Thoracic aorta (tissue), 2 donors: ENCODE measurements around the gene MRPS35. TPM values are rescaled to one million over a fixed set of nuclear protein-coding genes. Genes with fewer than 3 reads are reported as not detected.

Experiments used
- ATAC-seq: fragments of 150-250 bp; one replicate; pipeline ENCODE4 v1.8.0; 2017; ENCODE audit warnings: low read depth; ENCODE audit not compliant: insufficient number of reproducible peaks, low FRiP score
- DNase-seq: peaks from one replicate; pipeline ENCODE4 v3.0.0-alpha.2; 2020; ENCODE audit warnings: low spot score
- H3K27ac ChIP-seq, 2 donors: fragments of 200-600 bp; sonication (generic); 1 replicate in 1 of 2; 2 replicates in 1 of 2; pipeline ENCODE4 v1.5.1; 2016; ENCODE audit warnings: mild to moderate bottlenecking in 2 of 2, moderate library complexity in 2 of 2
- H3K27me3 ChIP-seq: fragments of 200-600 bp; sonication (generic); replicated peaks from 2 replicates; pipeline ENCODE4 v1.6.0; 2016; ENCODE audit warnings: mild to moderate bottlenecking; ENCODE audit not compliant: insufficient read depth
- H3K36me3 ChIP-seq: fragments of 200-600 bp; sonication (generic); one replicate; pipeline ENCODE4 v1.5.1; 2016
- H3K4me1 ChIP-seq, 2 donors: fragments of 200-600 bp; sonication (generic); 1 replicate in 1 of 2; 2 replicates in 1 of 2; pipeline versions ENCODE4 v1.5.1 to v1.6.0; 2016; ENCODE audit warnings: low read depth in 2 of 2, mild to moderate bottlenecking in 1 of 2; ENCODE audit not compliant: control insufficient read depth in 1 of 2
- H3K4me3 ChIP-seq: fragments of 200-600 bp; sonication (generic); 2 replicates; pipeline ENCODE4 v1.5.1; 2016; ENCODE audit warnings: mild to moderate bottlenecking
- H3K9me3 ChIP-seq: fragments of 200-600 bp; sonication (generic); 2 replicates; pipeline ENCODE4 v1.5.1; 2016
- CTCF ChIP-seq: fragments of 200-600 bp; sonication (generic); IDR thresholded peaks from one replicate; pipeline ENCODE4 v1.5.1; 2019; ENCODE audit warnings: antibody characterized with exemption
- total RNA-seq, 2 donors: library from RNA; depleted of rRNA; stranded (reverse); fragments of >200 nt; gene quantifications; one replicate each; pipeline versions ENCODE4 v1.1.0 to v1.2.3, GENCODE V29; 2016

Gene MRPS35
- total RNA-seq, 2 donors from 2014 or later = 32.7 to 55.9 TPM

GRCh38 chr12:27790179-27790578 lies 79.5 kb downstream of the MRPS35 start:
- Histone ChIP-seq H3K9me3 (no peaks in the 10 kb centered on the region), H3K36me3 (peaks cover 17% of the 10 kb centered on the region), H3K4me3 (no peak overlapping the region), H3K4me1 (peaks cover 24 to 56% of the 10 kb centered on the region in 2 donors), H3K27me3 (no peaks in the 10 kb centered on the region), H3K27ac (no peak overlapping the region)
- no peak for ATAC-seq
- DNase-seq = no peak
- no peak for TF ChIP-seq CTCF

GRCh38 chr12:27794818-27795584 lies 84.4 kb downstream of the MRPS35 start:
- DNase-seq (no peak), ATAC-seq (no peak)
- Histone ChIP-seq H3K36me3 (peaks cover 53% of the 10 kb centered on the region), H3K27ac (peak overlapping the region; percentile 34 to 42), H3K27me3 (no peaks in the 10 kb centered on the region), H3K4me1 (peaks cover 4 to 12% of the 10 kb centered on the region in 2 donors), H3K4me3 (no peak overlapping the region), H3K9me3 (no peaks in the 10 kb centered on the region)
- TF ChIP-seq CTCF = no peak

GRCh38 chr12:27796128-27796527 lies 85.5 kb downstream of the MRPS35 start:
- DNase-seq = no peak
- Histone ChIP-seq H3K27me3 (no peaks in the 10 kb centered on the region), H3K9me3 (no peaks in the 10 kb centered on the region), H3K4me3 (no peak overlapping the region), H3K4me1 (peaks cover 4 to 5% of the 10 kb centered on the region in 2 donors), H3K27ac (peak overlapping the region in 1 of 2 donors; percentile 42), H3K36me3 (peaks cover 60% of the 10 kb centered on the region)
- TF ChIP-seq CTCF = no peak
- no peak for ATAC-seq

- no peaks in the 10 kb centered on the region for H3K27me3 ChIP-seq
- peaks cover 6 to 10% of the 10 kb centered on the region in 2 donors for H3K4me1 ChIP-seq
- no peak for ATAC-seq
- TF ChIP-seq CTCF = no peak
- H3K4me3 ChIP-seq = no peak overlapping the region
- H3K27ac ChIP-seq = no peak overlapping the region
- H3K36me3 ChIP-seq = peaks cover 57% of the 10 kb centered on the region
- no peak for DNase-seq
- H3K9me3 ChIP-seq = no peaks in the 10 kb centered on the region
These were observed 86.8 kb downstream of the MRPS35 start for GRCh38 chr12:27797301-27798025.

- DNase-seq (no peak), ATAC-seq (no peak)
- peaks cover 45% of the 10 kb centered on the region for H3K36me3 ChIP-seq
- H3K27ac ChIP-seq = peak overlapping the region in 1 of 2 donors; percentile 91
- H3K4me3 ChIP-seq = no peak overlapping the region
- H3K27me3 ChIP-seq = no peaks in the 10 kb centered on the region
- no peak for TF ChIP-seq CTCF
- H3K9me3 ChIP-seq = no peaks in the 10 kb centered on the region
- peaks cover 17 to 30% of the 10 kb centered on the region in 2 donors for H3K4me1 ChIP-seq
These were observed 90.2 kb downstream of the MRPS35 start for GRCh38 chr12:27800819-27801218.
